Measurements from ENCODE around the gene DYRK2. TPM values are rescaled to one million over a fixed set of nuclear protein-coding genes. Genes with fewer than 3 reads are reported as not detected.

The DYRK2 gene
- total RNA-seq, 2 experiments from 2014 or later = 72.9 to 73.1 TPM

DNA sequence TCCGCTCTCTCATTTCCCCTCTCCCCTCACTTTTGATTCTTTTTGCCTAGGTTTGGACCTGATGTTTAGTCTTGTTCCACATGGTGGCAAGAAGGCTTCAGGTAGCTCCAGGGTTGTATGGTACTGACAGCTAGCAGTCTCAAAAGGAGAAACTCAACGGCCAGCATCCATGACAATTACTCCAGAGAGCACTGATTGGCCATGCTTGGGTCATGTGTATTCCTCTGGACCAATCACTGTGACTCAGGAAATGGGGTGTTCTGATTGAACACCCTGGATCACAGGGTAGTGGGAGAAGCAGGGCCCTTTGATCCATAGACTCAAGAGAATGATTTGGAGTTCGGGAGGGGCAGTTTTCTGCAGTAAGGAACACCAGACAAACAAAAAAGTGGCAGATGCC is 45.3 kb downstream of the DYRK2 start:
- POLR2A ChIA-PET = interaction anchor here (1.5 kb wide), 1 partner anchor 46 kb away, joined by 5 read pairs; the partner anchor contains the start of gene DYRK2
- DNase-seq (no peak), ATAC-seq (no peak)
- CTCF ChIA-PET = no interaction called here
- no peak overlapping the region for H3K27ac Mint-ChIP-seq
- H3K9me3 Mint-ChIP-seq (ENCODE audit: insufficient read depth) = no peaks in the 10 kb centered on the region
- H3K4me1 Mint-ChIP-seq (ENCODE audit: low read depth) = peaks cover 77% of the 10 kb centered on the region
- no peaks in the 10 kb centered on the region for H3K27me3 Mint-ChIP-seq (ENCODE audit: low read depth)
- no peak overlapping the region for H3K4me3 Mint-ChIP-seq
- H3K36me3 Mint-ChIP-seq (ENCODE audit: low read depth) = peaks cover 13% of the 10 kb centered on the region

DNA sequence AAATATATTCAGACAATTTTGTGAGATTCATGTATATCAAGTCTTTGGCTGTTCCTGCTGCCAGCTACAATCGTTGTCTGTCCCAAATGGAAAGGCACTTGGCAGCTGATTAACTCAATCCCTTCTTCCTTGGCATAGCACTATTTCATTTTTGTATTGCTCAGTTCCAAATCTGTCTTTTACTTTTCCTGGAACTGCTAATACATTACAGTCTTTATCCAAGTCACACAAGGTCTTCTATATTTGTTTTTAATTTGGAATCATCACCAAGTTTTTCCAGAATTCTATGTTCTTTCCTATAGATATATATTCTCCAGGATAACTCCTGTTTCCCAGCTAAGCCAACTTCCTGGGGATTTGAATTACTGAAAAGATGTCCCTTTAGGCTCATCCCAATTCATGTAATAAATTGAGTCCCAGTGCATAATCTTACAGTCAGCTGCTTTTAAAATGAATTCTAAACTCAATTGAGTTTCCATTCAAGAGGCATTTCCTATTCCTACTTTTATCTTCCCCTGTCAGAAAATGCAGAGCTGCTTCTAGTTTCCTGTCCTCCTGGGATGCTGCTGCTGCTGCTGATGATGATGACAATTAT is 45.9 kb downstream of the DYRK2 start:
- Mint-ChIP-seq H3K4me1 (ENCODE audit: low read depth) (peaks cover 79% of the 10 kb centered on the region), H3K9me3 (ENCODE audit: insufficient read depth) (no peaks in the 10 kb centered on the region), H3K27me3 (ENCODE audit: low read depth) (no peaks in the 10 kb centered on the region), H3K36me3 (ENCODE audit: low read depth) (peaks cover 13% of the 10 kb centered on the region), H3K4me3 (no peak overlapping the region), H3K27ac (no peak overlapping the region)
- DNase-seq = no peak
- ATAC-seq = no peak
- CTCF ChIA-PET = no interaction called here
- POLR2A ChIA-PET = interaction anchor here (1.5 kb wide), 1 partner anchor 46 kb away, joined by 5 read pairs; the partner anchor contains the start of gene DYRK2

DNA sequence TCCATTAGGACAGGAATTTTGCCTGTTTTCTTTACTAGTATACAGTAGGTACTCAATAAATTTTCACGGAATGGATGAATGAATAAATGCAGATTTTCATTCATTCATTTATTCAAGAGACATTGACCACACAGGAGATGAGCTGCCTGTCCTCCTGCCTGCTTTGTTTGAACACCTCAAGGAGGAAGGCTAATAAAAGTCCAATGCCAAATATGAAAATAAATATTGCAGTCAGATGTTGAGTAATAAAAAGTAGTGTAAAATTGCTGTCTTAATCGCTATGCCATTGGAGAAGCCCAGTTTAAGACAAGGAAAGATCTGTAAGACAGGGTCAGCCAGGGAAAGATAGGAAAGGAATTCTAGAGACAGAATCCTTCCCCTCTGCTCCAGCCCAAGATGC is 47.4 kb downstream of the DYRK2 start:
- DNase-seq (no peak), ATAC-seq (no peak)
- POLR2A ChIA-PET = interaction anchor here (0.8 kb wide), 1 partner anchor 32 kb away, joined by 5 read pairs; no protein-coding TSS in a partner anchor
- H3K27ac Mint-ChIP-seq = no peak overlapping the region
- peaks cover 84% of the 10 kb centered on the region for H3K4me1 Mint-ChIP-seq (ENCODE audit: low read depth)
- no peaks in the 10 kb centered on the region for H3K9me3 Mint-ChIP-seq (ENCODE audit: insufficient read depth)
- CTCF ChIA-PET = no interaction called here
- H3K27me3 Mint-ChIP-seq (ENCODE audit: low read depth) = no peaks in the 10 kb centered on the region
- peaks cover 13% of the 10 kb centered on the region for H3K36me3 Mint-ChIP-seq (ENCODE audit: low read depth)
- H3K4me3 Mint-ChIP-seq = no peak overlapping the region

DNA sequence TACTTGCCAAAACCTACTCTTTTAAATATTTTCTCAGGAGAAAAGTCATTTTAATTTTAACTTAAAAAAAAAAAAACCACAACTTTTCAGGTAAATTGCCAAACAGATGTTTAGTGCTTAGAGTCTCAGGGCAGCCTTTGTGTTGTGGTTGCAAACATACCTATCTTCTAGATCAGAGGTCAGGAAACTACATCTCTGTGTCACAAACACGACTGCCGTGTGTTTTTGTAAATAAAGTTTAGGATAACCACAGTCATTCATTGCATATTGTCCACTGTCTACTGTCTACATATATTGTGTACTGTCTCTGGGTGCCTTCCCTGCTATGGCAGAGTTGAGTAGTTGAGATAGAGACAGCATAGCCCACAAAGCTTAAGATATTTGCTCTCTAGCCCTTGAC is 48.9 kb downstream of the DYRK2 start:
- ChIA-PET POLR2A (no interaction called here), CTCF (no interaction called here)
- Mint-ChIP-seq H3K27me3 (ENCODE audit: low read depth) (no peaks in the 10 kb centered on the region), H3K4me3 (peak overlapping the region; percentile 70), H3K4me1 (ENCODE audit: low read depth) (peaks cover 72% of the 10 kb centered on the region), H3K9me3 (ENCODE audit: insufficient read depth) (no peaks in the 10 kb centered on the region), H3K36me3 (ENCODE audit: low read depth) (peaks cover 11% of the 10 kb centered on the region), H3K27ac (peak overlapping the region; percentile 64)
- peak; percentile 58 for DNase-seq
- peak; percentile 36 for ATAC-seq

DNA sequence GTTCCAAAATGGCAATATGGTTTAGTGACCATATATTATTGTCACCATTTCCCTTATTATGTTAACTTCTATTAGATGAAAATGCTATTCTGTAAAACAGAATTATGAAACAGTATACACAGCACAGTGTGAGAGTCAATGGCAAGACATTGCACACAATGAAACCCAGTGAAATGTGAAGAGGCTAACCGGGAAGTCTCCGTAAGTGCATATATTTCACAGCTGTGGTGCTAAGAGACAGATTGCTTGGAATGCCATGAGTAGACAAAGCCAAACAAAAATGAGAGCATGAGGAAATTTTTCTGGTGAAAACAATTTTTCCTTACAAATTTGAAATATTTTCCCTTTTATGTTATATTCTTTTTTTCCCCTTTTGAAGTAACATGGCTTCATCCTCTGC is 49.4 kb downstream of the DYRK2 start:
- Mint-ChIP-seq H3K36me3 (ENCODE audit: low read depth) (peaks cover 11% of the 10 kb centered on the region), H3K27ac (peak overlapping the region; percentile 87), H3K27me3 (ENCODE audit: low read depth) (no peaks in the 10 kb centered on the region), H3K9me3 (ENCODE audit: insufficient read depth) (no peaks in the 10 kb centered on the region), H3K4me3 (peak overlapping the region; percentile 70), H3K4me1 (ENCODE audit: low read depth) (peaks cover 71% of the 10 kb centered on the region)
- POLR2A ChIA-PET = no interaction called here
- CTCF ChIA-PET = no interaction called here
- DNase-seq = no peak
- no peak for ATAC-seq

DNA sequence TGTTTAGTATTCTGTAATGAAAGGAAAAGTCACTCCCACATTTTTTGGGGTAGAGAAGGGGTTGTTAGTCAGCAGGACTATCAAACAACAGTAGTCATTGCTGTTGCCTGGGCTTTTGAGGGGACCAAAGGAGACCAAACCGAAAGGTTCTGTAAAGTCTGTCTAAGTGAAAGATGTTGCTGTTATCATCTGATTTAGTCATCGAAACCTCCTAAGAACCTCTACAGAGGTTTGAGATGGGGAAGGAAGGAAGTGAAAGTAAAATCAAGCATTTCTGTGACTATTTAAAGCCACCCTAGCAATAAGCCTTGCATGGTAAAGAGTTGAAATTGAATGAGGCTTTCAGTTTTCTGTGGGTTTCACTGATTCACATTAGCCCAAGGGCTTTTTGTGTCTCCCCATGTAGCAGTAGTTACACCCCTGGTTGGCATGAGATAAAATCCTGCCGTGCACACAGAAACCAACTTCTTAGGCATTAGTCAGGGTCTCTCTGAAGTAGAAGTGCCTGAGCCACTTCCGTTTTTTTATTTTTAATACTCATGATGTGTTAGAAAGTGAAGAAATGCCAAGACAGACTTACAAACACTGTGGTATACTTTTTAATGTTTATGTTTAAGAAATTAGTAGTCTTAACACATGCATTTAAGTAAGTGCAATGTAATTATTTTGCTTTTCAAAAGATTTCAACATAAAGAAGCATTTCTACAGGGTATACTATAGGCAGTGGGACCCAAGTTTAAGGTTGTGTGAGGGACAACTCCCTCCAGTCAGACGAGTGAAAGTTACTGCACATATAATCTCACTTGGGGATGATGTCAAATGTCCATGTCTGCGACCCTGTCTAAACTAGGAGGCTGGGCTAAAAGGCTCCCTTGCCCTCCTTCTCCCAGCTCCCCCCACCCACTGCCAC is 50.4 kb downstream of the DYRK2 start:
- Mint-ChIP-seq H3K36me3 (ENCODE audit: low read depth) (peaks cover 7% of the 10 kb centered on the region), H3K27me3 (ENCODE audit: low read depth) (no peaks in the 10 kb centered on the region), H3K9me3 (ENCODE audit: insufficient read depth) (no peaks in the 10 kb centered on the region), H3K4me3 (peak overlapping the region; percentile 70), H3K27ac (peak overlapping the region; percentile 87), H3K4me1 (ENCODE audit: low read depth) (peaks cover 71% of the 10 kb centered on the region)
- ChIA-PET POLR2A (no interaction called here), CTCF (interaction anchor here (0.5 to 1.1 kb wide), 2 partner anchors 63 to 246 kb away, joined by 3 read pairs; no protein-coding TSS in a partner anchor)
- DNase-seq (peak; percentile 74), ATAC-seq (peak; percentile 90)

DNA sequence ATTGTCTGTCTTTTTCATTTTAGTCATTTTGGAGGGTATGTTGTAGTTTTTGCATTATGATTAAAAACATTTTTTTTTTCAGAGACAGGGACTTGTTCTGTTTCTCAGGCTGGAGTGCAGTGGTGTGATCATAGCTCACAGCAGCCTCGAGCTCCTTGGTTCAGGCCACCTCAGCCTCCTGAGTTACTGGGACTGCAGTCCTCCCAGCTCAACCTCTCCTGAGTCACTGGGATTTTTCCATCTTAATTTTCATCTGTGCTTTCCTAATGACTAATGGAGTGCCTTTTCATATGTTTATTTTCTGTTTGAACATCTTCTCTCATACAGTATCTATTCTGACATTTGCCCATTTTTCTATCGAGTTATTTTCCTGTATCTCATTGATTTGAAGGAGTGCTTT is 52.6 kb downstream of the DYRK2 start:
- ATAC-seq = no peak
- DNase-seq = no peak
- Mint-ChIP-seq H3K9me3 (ENCODE audit: insufficient read depth) (no peaks in the 10 kb centered on the region), H3K27ac (no peak overlapping the region), H3K4me1 (ENCODE audit: low read depth) (peaks cover 49% of the 10 kb centered on the region), H3K4me3 (no peak overlapping the region), H3K36me3 (ENCODE audit: low read depth) (peaks cover 6% of the 10 kb centered on the region), H3K27me3 (ENCODE audit: low read depth) (peaks cover 5% of the 10 kb centered on the region)
- ChIA-PET CTCF (interaction anchor here (1.1 kb wide), 1 partner anchor 242 kb away, joined by 3 read pairs; no protein-coding TSS in a partner anchor), POLR2A (no interaction called here)

DNA sequence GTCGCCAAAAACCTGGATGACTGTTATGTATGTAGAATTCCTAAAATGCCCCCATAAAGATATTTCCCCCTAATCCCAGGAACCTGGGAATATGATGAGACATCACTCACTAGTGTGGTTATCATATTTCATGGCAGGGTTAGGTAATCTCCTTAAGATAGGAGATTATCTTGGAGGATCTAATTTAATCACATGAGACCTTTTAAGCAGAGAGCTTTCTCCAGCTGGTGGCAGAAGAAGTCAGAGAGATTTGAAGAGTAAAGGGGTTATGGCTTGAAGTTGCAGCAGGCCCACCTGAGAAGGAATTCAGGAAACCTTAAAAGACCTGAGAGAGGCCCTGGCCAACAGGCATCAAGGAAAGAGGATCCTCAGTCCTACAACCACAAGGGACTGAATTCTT is 53.6 kb downstream of the DYRK2 start:
- ChIA-PET CTCF (interaction anchor here (1.1 kb wide), 1 partner anchor 241 kb away, joined by 3 read pairs; no protein-coding TSS in a partner anchor), POLR2A (no interaction called here)
- Mint-ChIP-seq H3K4me1 (ENCODE audit: low read depth) (peaks cover 39% of the 10 kb centered on the region), H3K36me3 (ENCODE audit: low read depth) (peaks cover 6% of the 10 kb centered on the region), H3K4me3 (no peak overlapping the region), H3K27me3 (ENCODE audit: low read depth) (peaks cover 5% of the 10 kb centered on the region), H3K27ac (no peak overlapping the region), H3K9me3 (ENCODE audit: insufficient read depth) (no peaks in the 10 kb centered on the region)
- ATAC-seq (no peak), DNase-seq (no peak)

DNA sequence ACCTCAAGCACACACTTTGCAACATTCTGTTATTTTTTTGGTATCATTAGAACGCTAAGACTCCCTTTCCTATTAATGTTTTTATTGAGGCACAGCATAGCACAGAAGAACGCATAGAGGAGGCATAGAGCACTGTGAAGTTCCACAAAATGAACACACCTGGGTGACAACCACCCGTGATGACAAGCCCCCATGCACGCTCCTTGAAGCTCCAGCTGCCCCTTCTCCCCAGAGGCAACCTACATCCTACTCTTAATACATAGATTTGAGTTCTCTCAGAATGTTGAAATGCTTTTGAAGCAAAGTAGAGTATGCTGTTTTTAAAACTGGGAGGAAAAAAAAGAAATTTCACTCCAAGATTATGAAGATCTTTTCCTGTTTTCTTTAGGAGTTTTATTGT is 55.5 kb downstream of the DYRK2 start:
- Mint-ChIP-seq H3K36me3 (ENCODE audit: low read depth) (peaks cover 6% of the 10 kb centered on the region), H3K27ac (no peak overlapping the region), H3K27me3 (ENCODE audit: low read depth) (peaks cover 5% of the 10 kb centered on the region), H3K4me3 (no peak overlapping the region), H3K9me3 (ENCODE audit: insufficient read depth) (no peaks in the 10 kb centered on the region), H3K4me1 (ENCODE audit: low read depth) (peaks cover 20% of the 10 kb centered on the region)
- DNase-seq (no peak), ATAC-seq (no peak)
- POLR2A ChIA-PET = no interaction called here
- CTCF ChIA-PET = no interaction called here

DNA sequence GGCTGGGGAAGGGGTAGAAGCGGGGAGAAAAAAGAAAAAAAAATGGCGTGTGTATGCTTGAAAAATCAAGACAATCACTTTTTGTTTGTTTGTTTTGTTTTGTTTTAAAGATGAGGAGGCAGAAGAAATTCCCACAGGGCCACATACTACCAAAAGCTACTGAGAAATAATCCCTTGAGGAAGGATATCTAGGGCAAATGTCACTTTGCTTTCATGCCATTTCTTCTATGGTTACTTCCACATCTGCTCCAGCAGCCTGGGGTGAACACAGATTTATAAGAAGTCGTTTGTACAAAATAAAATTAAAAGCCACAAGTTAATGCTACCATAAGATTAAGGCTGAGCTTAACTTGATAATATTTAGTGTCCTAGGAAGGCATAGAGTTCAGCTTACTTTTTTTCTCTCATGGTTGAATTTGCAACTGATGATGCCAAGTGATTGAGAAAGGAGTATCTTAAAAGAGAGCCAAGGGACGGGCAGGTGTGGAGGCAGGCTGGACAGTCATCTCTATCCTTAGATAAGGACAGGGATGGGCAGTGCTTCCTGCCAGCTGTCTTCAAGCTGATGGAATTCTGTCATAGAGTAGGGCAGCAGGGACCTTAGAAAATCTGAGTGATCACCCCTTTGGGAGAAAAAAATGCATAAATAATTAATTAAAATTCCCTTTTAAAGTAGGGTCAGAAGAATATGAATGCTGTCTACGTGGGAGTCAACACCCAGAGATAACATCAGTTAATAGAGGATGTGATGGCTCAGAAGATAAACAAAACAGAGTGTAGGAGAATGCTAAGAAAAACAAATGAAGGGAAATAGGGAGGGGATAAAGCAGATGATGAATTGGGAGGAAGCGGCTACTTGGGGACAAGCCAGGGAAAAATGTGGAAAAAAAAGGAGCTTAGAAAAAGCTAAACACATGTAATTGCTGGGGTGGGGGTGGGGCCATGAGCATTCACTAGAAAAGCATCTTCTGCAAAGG is 57.1 kb downstream of the DYRK2 start:
- H3K4me1 Mint-ChIP-seq (ENCODE audit: low read depth) = peaks cover 8% of the 10 kb centered on the region

DNA sequence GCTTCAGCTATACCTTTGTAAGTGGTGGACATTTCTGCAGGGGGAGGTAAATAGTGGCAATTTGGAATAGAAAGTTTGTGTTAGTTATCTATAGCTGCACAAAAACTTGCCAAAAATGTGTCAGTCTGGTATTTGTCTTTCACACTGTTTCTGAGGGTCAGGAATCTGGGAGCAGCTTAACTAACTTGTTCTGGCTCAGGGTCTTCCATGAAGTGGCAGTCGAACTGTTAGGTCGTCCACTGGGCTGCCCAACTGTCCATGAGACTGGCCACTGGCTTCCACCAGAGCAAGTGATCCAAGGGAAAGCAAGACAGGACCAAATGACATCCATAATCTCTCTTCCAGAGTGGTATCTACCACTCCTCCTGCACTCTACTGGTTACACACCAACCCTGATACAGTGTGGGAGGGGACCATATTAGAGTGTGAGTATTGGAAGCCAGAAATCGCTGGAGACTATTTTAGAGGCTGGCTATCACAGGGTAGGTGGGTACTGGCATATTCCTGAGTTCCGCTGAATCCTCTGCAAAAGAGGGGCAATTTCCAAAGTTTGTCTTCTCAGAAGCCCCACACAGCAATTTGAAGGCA is 60.9 kb downstream of the DYRK2 start:
- no peak for ATAC-seq
- POLR2A ChIA-PET = no interaction called here

More for the DNA sequence above, 57.1 kb downstream of the DYRK2 start:
- Mint-ChIP-seq H3K36me3 (ENCODE audit: low read depth) (peaks cover 6% of the 10 kb centered on the region), H3K4me3 (no peak overlapping the region), H3K27me3 (ENCODE audit: low read depth) (peaks cover 5% of the 10 kb centered on the region), H3K9me3 (ENCODE audit: insufficient read depth) (no peaks in the 10 kb centered on the region), H3K27ac (no peak overlapping the region)
- no peak for ATAC-seq
- CTCF ChIA-PET = interaction anchor here (1.0 kb wide), 1 partner anchor 124 kb away, joined by 3 read pairs; no protein-coding TSS in a partner anchor
- POLR2A ChIA-PET = no interaction called here
- DNase-seq = no peak

More for the DNA sequence above, 60.9 kb downstream of the DYRK2 start:
- H3K4me1 Mint-ChIP-seq (ENCODE audit: low read depth) = no peaks in the 10 kb centered on the region
- CTCF ChIA-PET = no interaction called here
- no peak overlapping the region for H3K4me3 Mint-ChIP-seq
- no peak overlapping the region for H3K27ac Mint-ChIP-seq
- peaks cover 3% of the 10 kb centered on the region for H3K27me3 Mint-ChIP-seq (ENCODE audit: low read depth)
- no peak for DNase-seq
- no peaks in the 10 kb centered on the region for H3K36me3 Mint-ChIP-seq (ENCODE audit: low read depth)
- no peaks in the 10 kb centered on the region for H3K9me3 Mint-ChIP-seq (ENCODE audit: insufficient read depth)

Measured in activated CD8-positive, alpha-beta T cell treated with anti-CD3 and anti-CD28 coated beads, Interleukin-2, amount 10 ng/mL, durations not matched to agents 7 days and 5 days (primary cell).